Stimulated activated CD4-positive, alpha-beta T cell treated with anti-CD3 and anti-CD28 coated beads, Interleukin-12 subunit alpha, Interleukin-12 subunit beta, amount 100 ng/mL, for 48 hours (primary cell): ENCODE data around the gene CNTNAP2.
"Not testable (repeated sequence)": the region's sequence is repeated elsewhere in the genome, so short reads cannot be mapped to it uniquely, and the experiment has no call there.

Experiments
- DNase-seq, 3 donors: peaks; one replicate each; pipeline ENCODE4 v3.0.0-alpha.2; 2020; ENCODE audit warnings: low read depth in 2 of 3, low spot score in 1 of 3

The CNTNAP2 gene

GRCh38 chr7:147071536-147071935, 954.9 kb downstream of the CNTNAP2 start:
- DNase-seq, result no peak

GRCh38 chr7:147078312-147078711, 961.7 kb downstream of the CNTNAP2 start:
- no peak for DNase-seq

- no peak for DNase-seq
Observed at GRCh38 chr7:147079083-147079482, 962.5 kb downstream of the CNTNAP2 start.

GRCh38 chr7:147079921-147080420, 963.4 kb downstream of the CNTNAP2 start:
- no peak for DNase-seq

GRCh38 chr7:147081117-147081516, 964.5 kb downstream of the CNTNAP2 start:
- no peak for DNase-seq

GRCh38 chr7:147089051-147089461, 972.5 kb downstream of the CNTNAP2 start:
- DNase-seq, result no peak

- DNase-seq, result no peak
Observed at GRCh38 chr7:147089608-147090007, 973.0 kb downstream of the CNTNAP2 start.

GRCh38 chr7:147096629-147097028, 980.0 kb downstream of the CNTNAP2 start:
- DNase-seq, result no peak

- DNase-seq, result no peak
Observed at GRCh38 chr7:147103224-147103623, 986.6 kb downstream of the CNTNAP2 start.

GRCh38 chr7:147106746-147107145, 990.1 kb downstream of the CNTNAP2 start:
- DNase-seq, result no peak

- not testable (repeated sequence) for DNase-seq
Observed at GRCh38 chr7:147114525-147114924, 997.9 kb downstream of the CNTNAP2 start.

- no peak for DNase-seq
Observed at GRCh38 chr7:147136352-147136751, 1019.8 kb downstream of the CNTNAP2 start.

GRCh38 chr7:147145194-147145593, 1028.6 kb downstream of the CNTNAP2 start:
- DNase-seq, result no peak

GRCh38 chr7:147146169-147146568, 1029.6 kb downstream of the CNTNAP2 start:
- no peak for DNase-seq

- no peak for DNase-seq
Observed at GRCh38 chr7:147151661-147152060, 1035.1 kb downstream of the CNTNAP2 start.

- DNase-seq, result no peak
Observed at GRCh38 chr7:147153571-147153970, 1037.0 kb downstream of the CNTNAP2 start.

GRCh38 chr7:147161405-147161804, 1044.8 kb downstream of the CNTNAP2 start:
- no peak for DNase-seq

GRCh38 chr7:147170341-147171012, 1053.9 kb downstream of the CNTNAP2 start:
- DNase-seq, result no peak

GRCh38 chr7:147171013-147171391, 1054.4 kb downstream of the CNTNAP2 start:
- no peak for DNase-seq

GRCh38 chr7:147173883-147174282, 1057.3 kb downstream of the CNTNAP2 start:
- no peak for DNase-seq

- no peak for DNase-seq
Observed at GRCh38 chr7:147182874-147183273, 1066.3 kb downstream of the CNTNAP2 start.

GRCh38 chr7:147183276-147183675, 1066.7 kb downstream of the CNTNAP2 start:
- DNase-seq, result no peak

- DNase-seq, result no peak
Observed at GRCh38 chr7:147188467-147188866, 1071.9 kb downstream of the CNTNAP2 start.
